Measurements from ENCODE around the gene YAE1.

The YAE1 gene

DNA sequence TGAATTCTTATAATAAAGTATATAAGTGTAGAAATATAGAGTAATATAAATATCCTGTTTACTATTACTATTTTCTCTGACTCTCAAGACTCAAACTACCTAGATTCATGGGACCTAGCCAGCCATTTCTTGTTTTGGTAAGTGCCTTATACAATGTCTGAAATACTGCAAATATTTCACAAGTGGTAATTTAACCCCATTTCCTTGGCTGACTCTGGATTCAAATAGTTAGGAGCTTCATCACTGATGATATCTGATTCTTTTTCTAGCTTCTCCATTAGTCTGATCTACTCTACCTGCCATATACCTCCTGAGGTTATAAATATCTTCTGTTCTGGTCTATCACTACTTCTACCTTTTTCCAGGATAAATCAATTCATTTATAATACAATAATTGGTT is 50.8 kb downstream of the YAE1 start:
- TF ChIP-seq CSDC2 (CRISPR knock-in tag; IDR thresholded peaks at IDR 0.05) (no peak), ZNF8 (CRISPR knock-in tag; IDR thresholded peaks at IDR 0.05) (no peak), GLIS3 (CRISPR knock-in tag; IDR thresholded peaks at IDR 0.05) (no peak), TCF4 (CRISPR knock-in tag; IDR thresholded peaks at IDR 0.05; ENCODE audit: borderline replicate concordance) (no peak), ISL1 (CRISPR knock-in tag; IDR thresholded peaks at IDR 0.05) (no peak), ESRRG (CRISPR knock-in tag; IDR thresholded peaks at IDR 0.05) (no peak), BACH2 (CRISPR knock-in tag; IDR thresholded peaks at IDR 0.05; ENCODE audit: borderline replicate concordance) (no peak), PPARA (CRISPR knock-in tag; IDR thresholded peaks at IDR 0.05; ENCODE audit: borderline replicate concordance) (no peak), ZNF565 (CRISPR knock-in tag; conservative IDR thresholded peaks at IDR 0.05; ENCODE audit: low read depth) (no peak), TOX (CRISPR knock-in tag; IDR thresholded peaks at IDR 0.05; ENCODE audit: borderline replicate concordance) (no peak), ZFP3 (CRISPR knock-in tag; IDR thresholded peaks at IDR 0.05) (no peak), ZC3H10 (CRISPR knock-in tag; IDR thresholded peaks at IDR 0.05) (no peak), ZFP30 (CRISPR knock-in tag; IDR thresholded peaks at IDR 0.05) (no peak), ARNTL (CRISPR knock-in tag; IDR thresholded peaks at IDR 0.05; ENCODE audit: borderline replicate concordance, low read depth) (no peak)
- TF ChIP-seq, protein P1, sequence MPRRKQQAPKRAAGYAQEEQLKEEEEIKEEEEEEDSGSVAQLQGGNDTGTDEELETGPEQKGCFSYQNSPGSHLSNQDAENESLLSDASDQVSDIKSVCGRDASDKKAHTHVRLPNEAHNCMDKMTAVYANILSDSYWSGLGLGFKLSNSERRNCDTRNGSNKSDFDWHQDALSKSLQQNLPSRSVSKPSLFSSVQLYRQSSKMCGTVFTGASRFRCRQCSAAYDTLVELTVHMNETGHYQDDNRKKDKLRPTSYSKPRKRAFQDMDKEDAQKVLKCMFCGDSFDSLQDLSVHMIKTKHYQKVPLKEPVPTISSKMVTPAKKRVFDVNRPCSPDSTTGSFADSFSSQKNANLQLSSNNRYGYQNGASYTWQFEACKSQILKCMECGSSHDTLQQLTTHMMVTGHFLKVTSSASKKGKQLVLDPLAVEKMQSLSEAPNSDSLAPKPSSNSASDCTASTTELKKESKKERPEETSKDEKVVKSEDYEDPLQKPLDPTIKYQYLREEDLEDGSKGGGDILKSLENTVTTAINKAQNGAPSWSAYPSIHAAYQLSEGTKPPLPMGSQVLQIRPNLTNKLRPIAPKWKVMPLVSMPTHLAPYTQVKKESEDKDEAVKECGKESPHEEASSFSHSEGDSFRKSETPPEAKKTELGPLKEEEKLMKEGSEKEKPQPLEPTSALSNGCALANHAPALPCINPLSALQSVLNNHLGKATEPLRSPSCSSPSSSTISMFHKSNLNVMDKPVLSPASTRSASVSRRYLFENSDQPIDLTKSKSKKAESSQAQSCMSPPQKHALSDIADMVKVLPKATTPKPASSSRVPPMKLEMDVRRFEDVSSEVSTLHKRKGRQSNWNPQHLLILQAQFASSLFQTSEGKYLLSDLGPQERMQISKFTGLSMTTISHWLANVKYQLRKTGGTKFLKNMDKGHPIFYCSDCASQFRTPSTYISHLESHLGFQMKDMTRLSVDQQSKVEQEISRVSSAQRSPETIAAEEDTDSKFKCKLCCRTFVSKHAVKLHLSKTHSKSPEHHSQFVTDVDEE (CRISPR knock-in tag; IDR thresholded peaks at IDR 0.05), result no peak
- TF ChIP-seq, protein P2, sequence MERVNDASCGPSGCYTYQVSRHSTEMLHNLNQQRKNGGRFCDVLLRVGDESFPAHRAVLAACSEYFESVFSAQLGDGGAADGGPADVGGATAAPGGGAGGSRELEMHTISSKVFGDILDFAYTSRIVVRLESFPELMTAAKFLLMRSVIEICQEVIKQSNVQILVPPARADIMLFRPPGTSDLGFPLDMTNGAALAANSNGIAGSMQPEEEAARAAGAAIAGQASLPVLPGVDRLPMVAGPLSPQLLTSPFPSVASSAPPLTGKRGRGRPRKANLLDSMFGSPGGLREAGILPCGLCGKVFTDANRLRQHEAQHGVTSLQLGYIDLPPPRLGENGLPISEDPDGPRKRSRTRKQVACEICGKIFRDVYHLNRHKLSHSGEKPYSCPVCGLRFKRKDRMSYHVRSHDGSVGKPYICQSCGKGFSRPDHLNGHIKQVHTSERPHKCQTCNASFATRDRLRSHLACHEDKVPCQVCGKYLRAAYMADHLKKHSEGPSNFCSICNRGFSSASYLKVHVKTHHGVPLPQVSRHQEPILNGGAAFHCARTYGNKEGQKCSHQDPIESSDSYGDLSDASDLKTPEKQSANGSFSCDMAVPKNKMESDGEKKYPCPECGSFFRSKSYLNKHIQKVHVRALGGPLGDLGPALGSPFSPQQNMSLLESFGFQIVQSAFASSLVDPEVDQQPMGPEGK (CRISPR knock-in tag; IDR thresholded peaks at IDR 0.05; ENCODE audit: borderline replicate concordance), result no peak
- TF ChIP-seq, protein P3, sequence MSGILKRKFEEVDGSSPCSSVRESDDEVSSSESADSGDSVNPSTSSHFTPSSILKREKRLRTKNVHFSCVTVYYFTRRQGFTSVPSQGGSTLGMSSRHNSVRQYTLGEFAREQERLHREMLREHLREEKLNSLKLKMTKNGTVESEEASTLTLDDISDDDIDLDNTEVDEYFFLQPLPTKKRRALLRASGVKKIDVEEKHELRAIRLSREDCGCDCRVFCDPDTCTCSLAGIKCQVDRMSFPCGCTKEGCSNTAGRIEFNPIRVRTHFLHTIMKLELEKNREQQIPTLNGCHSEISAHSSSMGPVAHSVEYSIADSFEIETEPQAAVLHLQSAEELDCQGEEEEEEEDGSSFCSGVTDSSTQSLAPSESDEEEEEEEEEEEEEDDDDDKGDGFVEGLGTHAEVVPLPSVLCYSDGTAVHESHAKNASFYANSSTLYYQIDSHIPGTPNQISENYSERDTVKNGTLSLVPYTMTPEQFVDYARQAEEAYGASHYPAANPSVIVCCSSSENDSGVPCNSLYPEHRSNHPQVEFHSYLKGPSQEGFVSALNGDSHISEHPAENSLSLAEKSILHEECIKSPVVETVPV (CRISPR knock-in tag; IDR thresholded peaks at IDR 0.05), result no peak
- ATAC-seq, result peak; percentile 9; the same call in 2 of the 3 replicates

DNA sequence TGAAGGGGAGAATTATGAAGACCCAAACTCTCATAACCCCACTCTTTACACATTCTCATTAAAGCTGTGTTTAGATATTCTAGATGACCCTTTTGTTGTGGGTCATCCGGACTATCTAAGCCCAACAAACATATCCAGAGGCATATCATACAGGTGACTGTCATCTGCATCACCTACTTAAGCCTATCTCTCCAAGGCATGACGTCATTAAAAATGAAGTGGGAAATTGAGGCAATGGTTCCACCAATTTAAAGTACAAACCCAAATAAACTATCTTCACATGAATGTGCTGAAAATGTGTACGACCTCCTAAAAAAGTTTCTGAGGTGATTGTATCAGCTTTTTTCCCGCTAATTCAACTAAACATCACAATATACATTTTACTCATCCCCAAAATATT is 52.7 kb downstream of the YAE1 start:
- TF ChIP-seq GLIS3 (CRISPR knock-in tag; IDR thresholded peaks at IDR 0.05), result no peak
- no peak for ATAC-seq

DNA sequence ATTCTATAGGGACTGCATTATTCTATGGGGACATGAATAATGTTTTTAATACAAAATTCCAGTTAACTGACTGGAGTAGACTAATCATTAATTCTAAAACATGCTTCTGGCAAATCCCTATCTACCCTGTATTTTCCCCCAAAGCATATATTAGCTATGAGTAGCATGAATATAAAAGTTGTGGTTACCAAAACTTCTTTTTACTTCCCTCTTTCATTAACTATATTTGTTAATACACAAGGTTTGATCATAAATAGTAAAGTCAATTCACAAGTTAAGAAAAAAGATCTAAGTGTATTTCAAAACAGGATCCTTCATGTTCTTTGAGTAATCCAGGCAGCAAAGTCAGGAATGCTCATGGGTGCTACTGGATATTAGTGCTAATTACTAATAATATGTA is 54.3 kb downstream of the YAE1 start:
- ATAC-seq, result no peak

More for the DNA sequence above, 54.3 kb downstream of the YAE1 start:
- TF ChIP-seq ZNF70 (CRISPR knock-in tag; IDR thresholded peaks at IDR 0.05) (no peak), ESRRG (CRISPR knock-in tag; IDR thresholded peaks at IDR 0.05) (no peak), ZFP30 (CRISPR knock-in tag; IDR thresholded peaks at IDR 0.05) (no peak), ARNTL (CRISPR knock-in tag; IDR thresholded peaks at IDR 0.05; ENCODE audit: borderline replicate concordance, low read depth) (no peak), RARB (CRISPR knock-in tag; IDR thresholded peaks at IDR 0.05) (no peak), PPARA (CRISPR knock-in tag; IDR thresholded peaks at IDR 0.05; ENCODE audit: borderline replicate concordance) (no peak), GLIS3 (CRISPR knock-in tag; IDR thresholded peaks at IDR 0.05) (no peak), ZFP3 (CRISPR knock-in tag; IDR thresholded peaks at IDR 0.05) (no peak), ZNF8 (CRISPR knock-in tag; IDR thresholded peaks at IDR 0.05) (no peak), CSDC2 (CRISPR knock-in tag; IDR thresholded peaks at IDR 0.05) (no peak)
- TF ChIP-seq, protein P4, sequence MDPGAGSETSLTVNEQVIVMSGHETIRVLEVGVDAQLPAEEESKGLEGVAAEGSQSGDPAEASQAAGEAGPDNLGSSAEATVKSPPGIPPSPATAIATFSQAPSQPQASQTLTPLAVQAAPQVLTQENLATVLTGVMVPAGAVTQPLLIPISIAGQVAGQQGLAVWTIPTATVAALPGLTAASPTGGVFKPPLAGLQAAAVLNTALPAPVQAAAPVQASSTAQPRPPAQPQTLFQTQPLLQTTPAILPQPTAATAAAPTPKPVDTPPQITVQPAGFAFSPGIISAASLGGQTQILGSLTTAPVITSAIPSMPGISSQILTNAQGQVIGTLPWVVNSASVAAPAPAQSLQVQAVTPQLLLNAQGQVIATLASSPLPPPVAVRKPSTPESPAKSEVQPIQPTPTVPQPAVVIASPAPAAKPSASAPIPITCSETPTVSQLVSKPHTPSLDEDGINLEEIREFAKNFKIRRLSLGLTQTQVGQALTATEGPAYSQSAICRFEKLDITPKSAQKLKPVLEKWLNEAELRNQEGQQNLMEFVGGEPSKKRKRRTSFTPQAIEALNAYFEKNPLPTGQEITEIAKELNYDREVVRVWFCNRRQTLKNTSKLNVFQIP (CRISPR knock-in tag; IDR thresholded peaks at IDR 0.05; ENCODE audit: borderline replicate concordance, low read depth), result no peak
- TF ChIP-seq, protein P1 (CRISPR knock-in tag; IDR thresholded peaks at IDR 0.05), result no peak
- TF ChIP-seq, protein P5, sequence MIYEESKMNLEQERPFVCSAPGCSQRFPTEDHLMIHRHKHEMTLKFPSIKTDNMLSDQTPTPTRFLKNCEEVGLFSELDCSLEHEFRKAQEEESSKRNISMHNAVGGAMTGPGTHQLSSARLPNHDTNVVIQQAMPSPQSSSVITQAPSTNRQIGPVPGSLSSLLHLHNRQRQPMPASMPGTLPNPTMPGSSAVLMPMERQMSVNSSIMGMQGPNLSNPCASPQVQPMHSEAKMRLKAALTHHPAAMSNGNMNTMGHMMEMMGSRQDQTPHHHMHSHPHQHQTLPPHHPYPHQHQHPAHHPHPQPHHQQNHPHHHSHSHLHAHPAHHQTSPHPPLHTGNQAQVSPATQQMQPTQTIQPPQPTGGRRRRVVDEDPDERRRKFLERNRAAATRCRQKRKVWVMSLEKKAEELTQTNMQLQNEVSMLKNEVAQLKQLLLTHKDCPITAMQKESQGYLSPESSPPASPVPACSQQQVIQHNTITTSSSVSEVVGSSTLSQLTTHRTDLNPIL (CRISPR knock-in tag; IDR thresholded peaks at IDR 0.05; ENCODE audit: low read depth), result no peak
- TF ChIP-seq, protein P3 (CRISPR knock-in tag; IDR thresholded peaks at IDR 0.05), result no peak

Measured in SK-N-SH treated with all-trans-retinoic acid at 6 μM for 48 hours (cell line).